Thyroid gland (tissue), 4 donors: ENCODE measurements around the gene SPACA6. TPM values are rescaled to one million over a fixed set of nuclear protein-coding genes. Genes with fewer than 3 reads are reported as not detected.

Experiments
- DNase-seq, 2 donors: peaks; one replicate each; pipeline ENCODE4 v3.0.0-alpha.2; 2019
- H3K27ac ChIP-seq, 3 donors: fragments of 200-600 bp; sonication (generic); 1 replicate in 2 of 3; 2 replicates in 1 of 3; pipeline ENCODE4 v1.5.1; 2016 to 2019; ENCODE audit warnings: mild to moderate bottlenecking in 1 of 3, moderate library complexity in 1 of 3
- H3K27me3 ChIP-seq: fragments of 200-600 bp; sonication (generic); one replicate; pipeline ENCODE4 v1.5.1; 2019
- H3K36me3 ChIP-seq, 2 donors: fragments of 200-600 bp; sonication (generic); one replicate each; pipeline ENCODE4 v1.5.1; 2016 to 2019
- H3K4me1 ChIP-seq, 2 donors: fragments of 200-600 bp; sonication (generic); one replicate each; pipeline ENCODE4 v1.5.1; 2017 to 2019
- H3K4me3 ChIP-seq, 3 donors: fragments of 200-600 bp; sonication (generic); replicated peaks in 1 of 3; 1 replicate in 2 of 3; 2 replicates in 1 of 3; pipeline ENCODE4 v1.5.1; 2016; ENCODE audit warnings: mild to moderate bottlenecking in 1 of 3
- H3K9me3 ChIP-seq: fragments of 200-600 bp; sonication (generic); one replicate; pipeline ENCODE4 v1.5.1; 2017
- POLR2A ChIP-seq, 2 donors: fragments of 450-650 bp; IDR thresholded peaks; one replicate each; pipeline ENCODE4 v1.6.1; 2017; ENCODE audit warnings: antibody characterized with exemption in 2 of 2, mild to moderate bottlenecking in 2 of 2, moderate library complexity in 1 of 2
- WGBS, 2 donors: methylation state at CpG; one replicate each; pipeline ENCODE4 v1.1.5; 2017; 5-methylcytosine and 5-hydroxymethylcytosine counted together
- intact Hi-C: fragments of 100-400 bp; cut with DNase I; formaldehyde crosslinking; loops from one replicate; pipeline ENCODE4 v1.15.1; 2023
- total RNA-seq, 4 donors: library from RNA; depleted of rRNA; stranded (reverse); fragments of >200 nt; gene quantifications; one replicate each; pipeline ENCODE4 v1.2.3, GENCODE V29; 2016
- TF ChIP-seq, protein P1 (sequence below), 6 experiments: fragments of 200-600 bp in 3 of 6; fragments of 450-650 bp in 3 of 6; sonication (generic) in 3 of 6; IDR thresholded peaks; one replicate each; pipeline ENCODE4 v1.5.1; 2016 to 2019; ENCODE audit warnings: antibody characterized with exemption in 6 of 6, mild to moderate bottlenecking in 2 of 6, inconsistent platforms in 1 of 6, moderate library complexity in 1 of 6

SPACA6 gene
- total RNA-seq, 4 donors from 2014 or later = 11.9 to 26.2 (median 20.4) TPM

DNA sequence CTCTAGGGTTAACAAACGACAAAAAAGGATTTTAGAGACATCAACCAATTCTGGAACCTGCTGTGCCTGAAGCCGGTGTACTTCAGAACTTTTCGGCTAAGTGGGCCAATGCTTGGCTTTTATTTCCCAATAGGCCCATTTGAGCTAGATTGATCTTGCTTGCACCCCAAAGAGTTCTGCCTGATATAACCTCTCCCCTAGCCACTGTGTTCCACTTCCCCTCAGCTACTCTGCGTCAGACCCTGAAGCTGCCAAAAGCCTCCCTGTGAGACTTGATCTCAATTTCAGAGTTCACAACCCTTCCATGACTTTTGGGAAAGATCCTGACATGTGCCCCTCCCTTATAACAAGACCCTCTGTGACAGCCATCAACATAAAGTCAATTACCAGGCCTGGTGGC is 40.9 kb upstream of the SPACA6 start:
- Histone ChIP-seq H3K27ac (no peak overlapping the region), H3K36me3 (no peaks in the 10 kb centered on the region), H3K4me1 (no peaks in the 10 kb centered on the region), H3K9me3 (no peaks in the 10 kb centered on the region), H3K4me3 (no peak overlapping the region), H3K27me3 (no peaks in the 10 kb centered on the region)
- DNase-seq = no peak
- intact Hi-C loops = loop anchor here (10.0 kb wide), 1 partner anchor 177 kb away; the partner anchor contains the start of gene CEACAM18
- 61 to 69% methylated on average over 4 of the region's 4 CpGs for WGBS, 2 donors
- TF ChIP-seq POLR2A (IDR thresholded peaks at IDR 0.05) = no peak
- TF ChIP-seq, protein P1, sequence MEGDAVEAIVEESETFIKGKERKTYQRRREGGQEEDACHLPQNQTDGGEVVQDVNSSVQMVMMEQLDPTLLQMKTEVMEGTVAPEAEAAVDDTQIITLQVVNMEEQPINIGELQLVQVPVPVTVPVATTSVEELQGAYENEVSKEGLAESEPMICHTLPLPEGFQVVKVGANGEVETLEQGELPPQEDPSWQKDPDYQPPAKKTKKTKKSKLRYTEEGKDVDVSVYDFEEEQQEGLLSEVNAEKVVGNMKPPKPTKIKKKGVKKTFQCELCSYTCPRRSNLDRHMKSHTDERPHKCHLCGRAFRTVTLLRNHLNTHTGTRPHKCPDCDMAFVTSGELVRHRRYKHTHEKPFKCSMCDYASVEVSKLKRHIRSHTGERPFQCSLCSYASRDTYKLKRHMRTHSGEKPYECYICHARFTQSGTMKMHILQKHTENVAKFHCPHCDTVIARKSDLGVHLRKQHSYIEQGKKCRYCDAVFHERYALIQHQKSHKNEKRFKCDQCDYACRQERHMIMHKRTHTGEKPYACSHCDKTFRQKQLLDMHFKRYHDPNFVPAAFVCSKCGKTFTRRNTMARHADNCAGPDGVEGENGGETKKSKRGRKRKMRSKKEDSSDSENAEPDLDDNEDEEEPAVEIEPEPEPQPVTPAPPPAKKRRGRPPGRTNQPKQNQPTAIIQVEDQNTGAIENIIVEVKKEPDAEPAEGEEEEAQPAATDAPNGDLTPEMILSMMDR (IDR thresholded peaks at IDR 0.05) = no peak

DNA sequence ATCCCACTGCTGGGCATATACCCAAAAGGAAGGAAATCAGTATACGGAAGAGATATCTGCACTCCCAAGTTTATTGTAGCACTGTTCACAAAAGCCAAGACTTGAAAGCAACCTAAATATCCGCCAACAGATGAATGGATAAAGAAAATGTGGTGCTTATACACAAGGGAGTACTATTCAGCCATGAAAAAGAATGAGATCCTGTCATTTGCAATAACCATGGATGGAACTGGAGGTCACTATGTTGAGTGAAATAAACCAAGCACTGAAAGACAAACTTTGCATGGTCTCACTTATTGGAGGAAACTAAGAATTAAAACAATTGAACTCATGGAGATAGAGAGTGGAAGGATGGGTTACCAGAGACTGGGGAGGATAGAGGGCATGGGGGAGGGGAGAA is 40.0 kb upstream of the SPACA6 start:
- DNase-seq = no peak
- no peak for TF ChIP-seq POLR2A (IDR thresholded peaks at IDR 0.05)
- TF ChIP-seq, protein P1 (IDR thresholded peaks at IDR 0.05) = no peak
- Histone ChIP-seq H3K4me3 (no peak overlapping the region), H3K27ac (no peak overlapping the region), H3K27me3 (no peaks in the 10 kb centered on the region), H3K36me3 (no peaks in the 10 kb centered on the region), H3K9me3 (no peaks in the 10 kb centered on the region), H3K4me1 (no peaks in the 10 kb centered on the region)
- WGBS, 2 donors = 37 to 60% methylated on average over 2 of the region's 2 CpGs
- intact Hi-C loops = loop anchor here (10.0 kb wide), 1 partner anchor 178 kb away; the partner anchor contains the start of gene CEACAM18

DNA sequence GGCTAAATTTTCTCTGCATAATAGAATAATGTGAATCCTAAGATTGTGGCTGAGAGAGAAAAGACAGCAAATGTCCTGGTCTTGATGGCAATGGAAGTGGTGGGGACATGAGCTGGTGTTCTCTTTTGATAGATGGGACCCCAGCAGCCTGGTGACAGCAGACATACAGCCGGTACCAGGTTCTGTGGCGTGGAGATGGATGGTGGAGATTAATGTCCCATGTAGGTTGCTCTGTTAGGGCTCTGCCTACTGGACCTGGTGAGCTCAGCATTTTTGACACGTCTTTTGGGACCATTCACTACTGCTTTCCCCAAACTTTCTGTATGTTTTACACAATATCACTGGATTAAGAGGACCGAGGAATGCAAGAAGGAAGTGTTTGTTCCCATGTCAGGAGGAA is 38.3 kb upstream of the SPACA6 start:
- 63% methylated on average over 4 of the region's 4 CpGs for WGBS, 2 donors

DNA sequence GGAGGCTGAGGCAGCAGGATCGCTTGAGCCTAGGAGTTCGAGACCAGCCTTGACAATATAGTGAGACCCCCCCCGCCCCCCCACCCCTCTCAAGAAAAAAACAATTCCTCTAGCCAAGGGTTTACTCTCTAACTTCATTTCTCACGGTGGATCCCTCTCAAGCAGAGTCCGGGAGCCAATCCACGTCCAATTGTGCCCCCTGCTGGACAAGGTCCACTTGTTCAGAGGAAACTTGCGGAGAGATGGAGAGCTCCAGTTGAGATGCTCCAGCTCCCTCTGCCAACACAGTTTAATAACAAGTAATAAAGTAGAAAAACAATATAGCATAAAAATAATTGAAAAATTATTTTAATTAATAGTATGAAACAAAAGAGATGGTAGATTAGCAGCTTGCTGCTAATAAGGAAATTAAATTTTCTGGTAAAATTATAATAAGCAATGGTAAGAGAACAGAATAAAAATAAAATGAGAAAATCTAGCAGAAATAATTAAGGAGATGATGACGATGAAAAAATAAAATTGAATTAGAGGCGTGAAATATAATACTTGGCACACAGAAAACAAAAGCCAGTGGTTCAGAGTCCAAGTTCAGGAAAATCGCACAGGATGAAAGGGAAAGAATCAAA is 32.0 kb upstream of the SPACA6 start:
- Histone ChIP-seq H3K27me3 (no peaks in the 10 kb centered on the region), H3K4me3 (no peak overlapping the region), H3K27ac (no peak overlapping the region), H3K4me1 (no peaks in the 10 kb centered on the region), H3K36me3 (no peaks in the 10 kb centered on the region), H3K9me3 (no peaks in the 10 kb centered on the region)
- peak; percentile 61 to 72 for DNase-seq
- TF ChIP-seq, protein P1 (IDR thresholded peaks at IDR 0.05) = peak in 4 of 6 experiments; percentile 13 to 52 (median 25)
- no peak for TF ChIP-seq POLR2A (IDR thresholded peaks at IDR 0.05)
- intact Hi-C loops = no loop called here
- WGBS, 2 donors = 13% methylated on average over 9 of the region's 10 CpGs

More for the DNA sequence above, 38.3 kb upstream of the SPACA6 start:
- no peak overlapping the region for H3K4me3 ChIP-seq
- no peak for DNase-seq
- H3K27me3 ChIP-seq = no peaks in the 10 kb centered on the region
- H3K36me3 ChIP-seq = no peaks in the 10 kb centered on the region
- H3K4me1 ChIP-seq = no peaks in the 10 kb centered on the region
- H3K27ac ChIP-seq = no peak overlapping the region
- TF ChIP-seq POLR2A (IDR thresholded peaks at IDR 0.05) = no peak
- TF ChIP-seq, protein P1 (IDR thresholded peaks at IDR 0.05) = no peak
- no peaks in the 10 kb centered on the region for H3K9me3 ChIP-seq
- intact Hi-C loops = loop anchor here (10.0 kb wide), 1 partner anchor 180 kb away; the partner anchor contains the start of gene CEACAM18

DNA sequence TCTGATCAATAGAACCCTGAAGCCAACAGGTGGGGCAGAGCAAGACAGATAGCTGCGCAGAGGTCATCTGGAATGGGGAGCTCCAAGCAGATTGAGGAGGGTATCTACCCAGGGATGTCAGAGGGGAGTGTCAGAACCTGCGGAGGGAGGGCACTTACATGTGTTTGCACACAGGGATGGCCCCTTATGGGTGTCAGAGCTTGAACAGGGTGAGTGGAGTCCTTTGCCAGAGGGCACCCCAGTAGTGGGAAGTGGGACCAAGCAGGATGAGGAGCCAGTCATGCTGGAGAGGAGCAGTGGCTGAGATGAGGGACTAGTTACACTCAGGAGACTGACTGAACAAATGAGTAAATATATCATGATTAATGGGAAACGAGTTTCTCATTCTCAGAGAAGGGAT is 29.5 kb upstream of the SPACA6 start:
- no peaks in the 10 kb centered on the region for H3K9me3 ChIP-seq
- intact Hi-C loops = no loop called here
- no peak overlapping the region for H3K27ac ChIP-seq
- H3K4me3 ChIP-seq = no peak overlapping the region
- no peaks in the 10 kb centered on the region for H3K36me3 ChIP-seq
- DNase-seq = no peak
- H3K27me3 ChIP-seq = no peaks in the 10 kb centered on the region
- WGBS, 2 donors = 58 to 59% methylated on average over 3 of the region's 3 CpGs
- TF ChIP-seq POLR2A (IDR thresholded peaks at IDR 0.05) = no peak
- TF ChIP-seq, protein P1 (IDR thresholded peaks at IDR 0.05) = no peak
- no peaks in the 10 kb centered on the region for H3K4me1 ChIP-seq
